ENCODE results near the gene TRPT1. TPM values are rescaled to one million over a fixed set of nuclear protein-coding genes. Genes with fewer than 3 reads are reported as not detected.

TRPT1 gene
- total RNA-seq, 2 experiments from 2014 or later = 33.7 to 41.5 TPM

DNA sequence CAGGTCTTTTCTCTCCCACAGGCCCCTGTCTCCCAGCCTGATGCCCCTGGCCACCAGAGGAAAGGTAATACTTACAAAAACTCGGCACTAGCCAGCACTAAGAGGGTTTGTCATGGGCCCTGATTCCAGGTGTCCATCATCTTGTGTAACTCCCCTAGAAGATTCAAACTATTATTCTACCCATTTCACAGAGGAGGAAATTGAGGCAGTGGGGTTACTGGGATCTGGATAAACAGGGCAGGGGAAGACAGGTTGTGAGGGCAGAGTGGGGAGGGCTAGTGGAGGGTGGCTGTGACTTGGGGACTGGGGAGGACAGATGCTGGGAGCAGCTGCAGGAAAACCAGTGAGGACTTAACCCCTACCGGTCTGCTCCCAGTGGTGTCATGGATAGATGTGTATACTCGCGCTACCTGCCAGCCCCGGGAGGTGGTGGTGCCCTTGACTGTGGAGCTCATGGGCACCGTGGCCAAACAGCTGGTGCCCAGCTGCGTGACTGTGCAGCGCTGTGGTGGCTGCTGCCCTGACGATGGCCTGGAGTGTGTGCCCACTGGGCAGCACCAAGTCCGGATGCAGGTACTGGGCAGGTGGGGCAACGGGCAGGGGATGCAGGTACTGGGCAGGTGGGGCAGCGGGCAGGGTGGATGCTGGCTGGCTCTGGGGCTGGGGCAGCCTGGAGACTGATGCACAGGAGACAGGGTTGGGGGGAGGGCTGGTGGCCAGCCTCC lies 9.6 kb upstream of the TRPT1 start:
- no peak for ATAC-seq
- H3K4me1 Mint-ChIP-seq (ENCODE audit: low read depth) = peaks cover 37% of the 10 kb centered on the region

DNA sequence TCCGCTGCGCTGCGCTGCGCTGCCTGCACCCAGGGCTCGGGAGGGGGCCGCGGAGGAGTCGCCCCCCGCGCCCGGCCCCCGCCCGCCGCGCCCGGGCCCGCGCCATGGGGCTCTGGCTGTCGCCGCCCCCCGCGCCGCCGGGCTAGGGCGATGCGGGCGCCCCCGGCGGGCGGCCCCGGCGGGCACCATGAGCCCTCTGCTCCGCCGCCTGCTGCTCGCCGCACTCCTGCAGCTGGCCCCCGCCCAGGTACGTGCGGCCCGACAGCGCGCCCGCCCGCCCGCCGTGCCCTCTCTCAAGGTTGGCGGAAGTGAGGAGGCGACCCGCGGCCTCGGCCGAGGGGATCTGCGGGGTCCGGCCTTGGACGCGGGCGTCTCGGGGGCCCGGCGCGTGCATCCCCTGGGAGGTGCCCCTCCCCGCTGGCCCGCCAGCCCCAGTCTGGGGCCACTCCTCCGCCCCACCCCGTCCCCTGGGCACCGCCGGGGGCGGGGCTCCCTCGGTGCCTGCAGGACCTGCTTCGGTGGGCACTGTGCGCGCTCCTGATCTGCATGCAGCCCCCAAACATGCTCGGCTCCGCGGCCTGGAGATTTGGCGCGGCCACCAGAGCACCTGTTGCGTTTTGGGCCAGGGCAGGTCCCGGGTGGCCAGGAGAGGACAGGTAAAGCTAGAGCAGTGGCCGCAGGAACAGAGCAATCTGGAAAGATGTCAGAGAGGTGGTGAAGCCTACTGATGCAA lies 8.8 kb upstream of the TRPT1 start:
- CTCF ChIA-PET = no interaction called here
- peak; percentile 58 for ATAC-seq

More for the DNA sequence above, 9.6 kb upstream of the TRPT1 start:
- POLR2A ChIA-PET = interaction anchor here (0.7 to 3.0 kb wide), 5 partner anchors 8 to 54 kb away, joined by 3 to 16 read pairs (median 5); partner anchors contain the start of gene PPP1R14B
- Mint-ChIP-seq H3K27ac (peak overlapping the region; percentile 83), H3K9me3 (no peaks in the 10 kb centered on the region), H3K27me3 (no peaks in the 10 kb centered on the region), H3K4me3 (peak overlapping the region; percentile 88), H3K36me3 (ENCODE audit: low read depth) (peaks cover 28% of the 10 kb centered on the region)
- intact Hi-C loops (cut with micrococcal nuclease) = no loop called here
- DNase-seq = no peak
- TF ChIP-seq, protein P1, sequence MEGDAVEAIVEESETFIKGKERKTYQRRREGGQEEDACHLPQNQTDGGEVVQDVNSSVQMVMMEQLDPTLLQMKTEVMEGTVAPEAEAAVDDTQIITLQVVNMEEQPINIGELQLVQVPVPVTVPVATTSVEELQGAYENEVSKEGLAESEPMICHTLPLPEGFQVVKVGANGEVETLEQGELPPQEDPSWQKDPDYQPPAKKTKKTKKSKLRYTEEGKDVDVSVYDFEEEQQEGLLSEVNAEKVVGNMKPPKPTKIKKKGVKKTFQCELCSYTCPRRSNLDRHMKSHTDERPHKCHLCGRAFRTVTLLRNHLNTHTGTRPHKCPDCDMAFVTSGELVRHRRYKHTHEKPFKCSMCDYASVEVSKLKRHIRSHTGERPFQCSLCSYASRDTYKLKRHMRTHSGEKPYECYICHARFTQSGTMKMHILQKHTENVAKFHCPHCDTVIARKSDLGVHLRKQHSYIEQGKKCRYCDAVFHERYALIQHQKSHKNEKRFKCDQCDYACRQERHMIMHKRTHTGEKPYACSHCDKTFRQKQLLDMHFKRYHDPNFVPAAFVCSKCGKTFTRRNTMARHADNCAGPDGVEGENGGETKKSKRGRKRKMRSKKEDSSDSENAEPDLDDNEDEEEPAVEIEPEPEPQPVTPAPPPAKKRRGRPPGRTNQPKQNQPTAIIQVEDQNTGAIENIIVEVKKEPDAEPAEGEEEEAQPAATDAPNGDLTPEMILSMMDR (IDR thresholded peaks at IDR 0.05) = no peak
- CTCF ChIA-PET = no interaction called here

DNA sequence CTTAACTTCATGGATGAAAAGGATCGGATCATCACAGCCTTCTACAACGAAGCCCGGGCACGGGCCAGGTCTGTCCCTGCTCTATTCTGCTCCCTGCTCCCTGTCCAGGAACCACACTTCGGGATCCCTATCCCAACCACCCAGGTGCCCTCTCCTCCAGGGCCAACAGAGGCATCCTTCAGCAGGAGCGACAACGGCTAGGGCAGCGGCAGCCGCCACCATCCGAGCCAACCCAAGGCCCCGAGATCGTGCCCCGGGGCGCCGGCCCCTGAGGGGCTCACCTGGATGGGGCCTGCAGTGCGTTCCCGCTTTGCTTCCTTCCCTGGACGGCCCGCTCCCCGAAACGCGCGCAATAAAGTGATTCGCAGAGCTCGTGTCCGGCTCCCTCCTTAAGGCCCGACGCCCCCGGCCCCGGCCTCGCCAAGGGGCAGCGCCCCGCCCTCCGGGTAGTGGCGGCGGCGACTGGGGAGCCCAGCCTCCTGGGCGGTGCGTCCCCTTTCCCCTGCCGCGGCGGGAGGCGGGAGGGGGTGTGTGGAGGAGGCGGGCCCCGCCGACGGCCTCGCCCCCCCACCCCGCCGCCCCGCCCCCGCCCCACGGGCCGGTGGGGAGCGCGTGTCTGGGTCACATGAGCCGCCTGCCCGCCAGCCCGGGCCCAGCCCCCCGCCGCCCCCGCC lies 8.1 kb upstream of the TRPT1 start, which contains the start of gene VEGFB:
VEGFB (plus strand) TSS at position 672 of the 674 bp plus-strand sequence. CDS start 250 bp downstream, outside the sequence.
- no peaks in the 10 kb centered on the region for H3K27me3 Mint-ChIP-seq
- intact Hi-C loops (cut with micrococcal nuclease) = no loop called here
- H3K27ac Mint-ChIP-seq = peak within 1 kb of the TSS; percentile 83
- H3K4me3 Mint-ChIP-seq = peak within 1 kb of the TSS; percentile 88
- no peaks in the 10 kb centered on the region for H3K9me3 Mint-ChIP-seq
- ATAC-seq = peak; percentile 51
- CTCF ChIA-PET = interaction anchor here (0.6 to 0.9 kb wide), 2 partner anchors 12 to 34 kb away, joined by 3 read pairs; partner anchors contain the start of gene PPP1R14B
- TF ChIP-seq, protein P1 (IDR thresholded peaks at IDR 0.05) = no peak
- peaks cover 35% of the 10 kb centered on the region for H3K4me1 Mint-ChIP-seq (ENCODE audit: low read depth)
- peaks cover 20% of the 10 kb centered on the region for H3K36me3 Mint-ChIP-seq (ENCODE audit: low read depth)
- DNase-seq = peak; percentile 65
- POLR2A ChIA-PET = interaction anchor here (4.6 kb wide), 1 partner anchor 25 kb away, joined by 39 read pairs; the partner anchor contains the start of gene FERMT3

More for the DNA sequence above, 8.8 kb upstream of the TRPT1 start:
- peaks cover 23% of the 10 kb centered on the region for H3K36me3 Mint-ChIP-seq (ENCODE audit: low read depth)
- H3K27ac Mint-ChIP-seq = peak overlapping the region; percentile 83
- peak overlapping the region; percentile 88 for H3K4me3 Mint-ChIP-seq
- peak; percentile 70 for DNase-seq
- TF ChIP-seq, protein P1 (IDR thresholded peaks at IDR 0.05) = no peak
- no peaks in the 10 kb centered on the region for H3K27me3 Mint-ChIP-seq
- H3K9me3 Mint-ChIP-seq = no peaks in the 10 kb centered on the region
- H3K4me1 Mint-ChIP-seq (ENCODE audit: low read depth) = peaks cover 35% of the 10 kb centered on the region
- POLR2A ChIA-PET = interaction anchor here (1.5 to 3.0 kb wide), 3 partner anchors 7 to 11 kb away, joined by 5 to 16 read pairs (median 6); partner anchors contain the start of gene PPP1R14B
- intact Hi-C loops (cut with micrococcal nuclease) = no loop called here

DNA sequence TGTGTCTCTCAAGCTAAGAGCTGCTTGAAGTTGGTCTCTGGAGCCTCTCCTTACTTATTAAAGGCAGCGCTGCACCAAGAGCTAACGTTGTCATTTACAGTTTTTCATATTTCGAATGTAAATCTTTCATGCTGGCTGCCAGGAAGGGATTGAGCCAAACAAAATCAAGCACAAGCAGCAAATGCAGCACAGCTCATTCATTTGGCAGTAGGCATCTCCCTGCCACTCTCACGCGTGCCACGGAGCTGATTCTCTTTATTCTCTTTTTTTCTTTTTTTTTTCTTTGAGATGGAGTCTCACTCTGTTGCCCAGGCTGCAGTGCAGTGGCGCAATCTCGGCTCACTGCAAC lies 7.0 kb upstream of the TRPT1 start:
- Mint-ChIP-seq H3K9me3 (no peaks in the 10 kb centered on the region), H3K4me3 (no peak overlapping the region), H3K27me3 (no peaks in the 10 kb centered on the region), H3K4me1 (ENCODE audit: low read depth) (peaks cover 32% of the 10 kb centered on the region), H3K27ac (no peak overlapping the region), H3K36me3 (ENCODE audit: low read depth) (peaks cover 17% of the 10 kb centered on the region)
- ChIA-PET CTCF (interaction anchor here (0.9 to 1.6 kb wide), 3 partner anchors 27 to 71 kb away, joined by 3 to 9 read pairs (median 4); no protein-coding TSS in a partner anchor), POLR2A (interaction anchor here (1.0 to 4.6 kb wide), 5 partner anchors 9 to 37 kb away, joined by 5 to 39 read pairs (median 6); partner anchors contain the start of gene FERMT3)
- DNase-seq = no peak
- no peak for ATAC-seq
- TF ChIP-seq, protein P1 (IDR thresholded peaks at IDR 0.05) = no peak
- intact Hi-C loops (cut with micrococcal nuclease) = no loop called here

All from activated CD8-positive, alpha-beta T cell treated with anti-CD3 and anti-CD28 coated beads for 36 hours (primary cell).